GM18498 (cell line): ENCODE results near the gene GRM1.
"Not testable (repeated sequence)": the region's sequence is repeated elsewhere in the genome, so short reads cannot be mapped to it uniquely, and the experiment has no call there.

Experiments used
- ATAC-seq: cut with Tn5 transposase; IDR thresholded peaks from one replicate; pipeline ENCODE4 v1.9.1; 2021; ENCODE audit warnings: mild to moderate bottlenecking, moderate library complexity; ENCODE audit not compliant: unreplicated experiment

The GRM1 gene

DNA sequence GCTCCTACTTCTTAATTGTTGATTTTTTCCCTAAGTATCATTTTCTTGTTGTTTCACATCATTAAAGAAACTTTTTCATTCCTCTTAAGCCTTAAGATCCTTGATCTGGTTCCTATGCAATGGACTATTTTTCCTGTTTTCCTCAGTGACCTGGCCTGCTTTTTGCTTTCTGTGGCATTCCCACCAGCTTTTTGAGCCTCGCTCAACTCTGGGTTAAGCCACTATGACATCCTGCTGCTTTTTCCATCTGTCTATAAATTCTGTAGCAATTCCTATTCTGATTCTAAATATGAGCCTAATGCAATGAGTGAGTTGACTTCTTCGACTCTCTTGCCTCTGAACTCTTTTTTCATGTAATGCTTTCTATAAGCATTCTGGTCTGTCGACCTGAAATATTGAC, 160.3 kb downstream of the GRM1 start:
- no peak for ATAC-seq

- no peak for ATAC-seq
Observed at GRCh38 chr6:146190581-146190980, 161.7 kb downstream of the GRM1 start.

DNA sequence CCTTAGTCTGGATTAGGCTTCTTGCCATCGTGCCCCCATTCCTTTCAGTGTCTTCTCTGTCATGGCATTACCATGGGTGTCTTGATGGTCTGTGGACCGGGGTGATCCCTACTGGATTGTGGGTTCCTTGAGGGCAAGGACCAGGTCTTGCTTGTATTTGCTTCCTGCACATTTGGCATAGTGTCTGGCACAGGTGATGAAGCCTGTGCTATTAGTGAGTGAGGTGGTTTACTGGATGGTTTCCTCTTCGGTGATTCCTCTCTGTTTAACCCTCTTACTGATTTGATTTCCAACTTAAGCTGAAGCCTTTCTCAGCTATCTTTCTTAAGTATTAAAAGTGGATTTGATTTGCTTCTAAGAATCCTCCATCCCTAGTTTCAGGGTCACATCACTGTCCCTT, 162.3 kb downstream of the GRM1 start:
- no peak for ATAC-seq

DNA sequence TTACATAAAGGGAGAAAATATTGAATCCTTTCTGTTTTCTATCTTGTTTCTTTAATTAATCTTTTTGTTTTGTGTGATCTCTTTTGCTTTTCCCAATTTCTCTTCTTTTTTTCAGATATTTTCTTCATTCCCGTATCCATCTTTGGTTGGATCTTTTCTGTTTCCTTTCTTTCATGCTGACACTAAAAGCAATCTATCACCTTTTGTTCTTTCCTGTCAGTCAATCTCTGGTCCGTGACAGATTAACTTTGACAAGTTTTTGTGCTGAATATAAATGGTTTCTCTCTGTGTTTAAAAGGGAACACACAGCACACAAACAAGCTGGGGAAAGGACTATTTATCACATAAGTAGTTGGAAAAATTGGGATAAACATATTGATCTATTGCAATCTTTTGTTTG, 162.8 kb downstream of the GRM1 start:
- no peak for ATAC-seq

GRCh38 chr6:146194434-146194833, 165.6 kb downstream of the GRM1 start:
- ATAC-seq, result no peak

DNA sequence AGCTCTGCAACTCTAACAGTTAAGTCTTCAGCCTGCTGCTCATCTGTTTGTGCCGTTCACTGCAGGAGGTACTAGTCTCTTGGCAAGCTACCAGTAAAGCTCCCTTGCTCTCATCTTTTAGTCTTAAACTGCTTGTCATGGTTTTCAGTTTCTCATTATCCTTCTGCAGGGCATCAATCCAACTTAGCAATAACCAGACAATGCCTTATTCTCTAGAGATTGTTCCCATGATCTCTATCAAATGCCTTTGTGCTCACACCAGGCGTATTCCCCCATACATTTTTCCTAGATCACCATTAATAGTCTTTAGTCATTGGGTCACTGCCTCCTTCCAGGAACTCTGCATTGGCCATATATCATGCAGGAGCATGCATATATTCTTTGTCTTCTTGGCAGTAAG, 171.3 kb downstream of the GRM1 start:
- ATAC-seq, result no peak

GRCh38 chr6:146202570-146202969, 173.7 kb downstream of the GRM1 start:
- ATAC-seq, result no peak

- ATAC-seq, result no peak
Observed at GRCh38 chr6:146209942-146210341, 181.1 kb downstream of the GRM1 start.

- ATAC-seq, result no peak
Observed at GRCh38 chr6:146210406-146211083, 181.7 kb downstream of the GRM1 start.

DNA sequence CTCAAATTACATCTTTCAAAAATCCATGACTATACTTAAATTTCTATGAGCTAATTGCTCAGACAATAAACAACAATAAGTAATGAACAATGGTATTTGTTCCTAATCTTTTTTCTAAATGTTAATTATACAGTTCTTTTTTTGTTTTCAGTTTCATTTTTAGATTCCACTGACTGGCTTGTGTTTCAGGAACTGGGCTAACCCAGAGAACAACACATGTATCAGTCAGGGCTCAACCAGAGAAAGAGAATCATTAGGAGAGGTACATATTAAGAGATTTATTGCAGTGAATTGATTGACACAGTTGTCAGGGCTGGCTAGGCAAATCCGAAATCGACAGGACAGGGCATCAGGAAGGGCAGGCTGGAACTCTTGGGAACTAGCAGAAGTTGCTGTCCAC, 182.8 kb downstream of the GRM1 start:
- ATAC-seq, result peak; percentile 77

- no peak for ATAC-seq
Observed at GRCh38 chr6:146212781-146213180, 183.9 kb downstream of the GRM1 start.

DNA sequence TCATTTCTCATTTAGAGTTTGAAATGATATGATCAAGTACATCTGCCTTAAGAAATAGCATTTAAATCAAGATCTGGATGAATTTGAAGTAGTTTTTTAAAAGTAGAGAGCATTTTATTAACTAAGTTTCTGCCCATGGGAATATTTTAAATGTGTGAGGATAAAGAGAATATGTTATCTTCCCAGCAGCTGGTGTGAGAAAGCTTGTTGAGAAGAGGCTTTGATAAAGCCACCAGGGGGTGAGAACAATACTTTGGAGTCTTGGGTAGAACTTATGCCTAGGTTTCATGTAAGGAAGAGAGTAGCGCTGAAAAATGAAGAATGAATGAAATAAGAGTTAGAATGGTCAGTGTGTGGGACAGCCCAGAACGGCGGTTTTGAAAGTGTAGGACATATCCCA, 190.2 kb downstream of the GRM1 start:
- no peak for ATAC-seq

- no peak for ATAC-seq
Observed at GRCh38 chr6:146224449-146224848, 195.6 kb downstream of the GRM1 start.

- no peak for ATAC-seq
Observed at GRCh38 chr6:146224988-146225387, 196.1 kb downstream of the GRM1 start.

GRCh38 chr6:146240322-146240721, 211.5 kb downstream of the GRM1 start:
- ATAC-seq, result no peak

DNA sequence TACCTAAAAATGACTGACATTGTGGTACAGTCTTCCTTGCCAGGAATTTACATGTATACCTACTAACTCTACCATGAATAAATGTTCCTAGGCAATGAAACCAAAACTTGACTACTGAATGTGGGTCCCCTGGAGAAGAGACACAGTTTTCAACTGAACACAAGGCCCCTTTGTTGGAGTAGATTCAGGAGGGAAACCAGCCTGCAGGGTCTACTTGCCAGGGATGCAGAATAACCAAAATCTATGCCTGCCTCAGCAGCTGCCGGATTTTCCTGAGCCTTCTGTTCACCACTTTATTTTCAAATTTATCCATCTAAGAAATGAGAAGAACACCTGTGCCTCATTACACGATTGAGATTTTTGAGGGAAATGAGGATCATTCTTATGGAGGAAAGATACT, 211.9 kb downstream of the GRM1 start:
- no peak for ATAC-seq

- ATAC-seq, result not testable (repeated sequence)
Observed at GRCh38 chr6:146243646-146244045, 214.8 kb downstream of the GRM1 start.

DNA sequence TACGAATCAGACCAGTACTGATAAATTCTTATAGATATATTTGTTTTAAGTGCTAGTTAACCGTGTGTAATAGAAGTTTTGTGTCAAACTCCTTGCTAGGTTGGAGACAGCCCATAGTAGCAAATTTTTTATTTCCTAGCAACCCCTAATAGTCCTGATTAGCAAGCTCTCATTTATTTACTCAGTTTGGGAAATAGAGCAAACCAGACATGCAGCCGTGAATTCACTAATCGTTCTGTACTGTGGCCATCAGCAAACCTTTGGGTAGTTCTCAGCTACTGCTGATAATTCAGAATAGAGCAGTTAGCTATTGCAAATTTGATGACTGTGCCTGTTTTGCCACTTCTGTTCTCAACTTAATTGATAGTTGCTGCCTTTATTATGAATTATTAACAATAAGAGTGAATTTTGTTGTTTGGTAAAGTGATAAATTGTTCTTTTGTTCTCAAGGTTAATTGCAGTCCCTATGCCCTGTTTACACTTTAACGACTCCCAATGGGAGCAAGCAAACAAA, 215.8 kb downstream of the GRM1 start:
- ATAC-seq, result no peak

- ATAC-seq, result no peak
Observed at GRCh38 chr6:146246028-146246427, 217.2 kb downstream of the GRM1 start.

DNA sequence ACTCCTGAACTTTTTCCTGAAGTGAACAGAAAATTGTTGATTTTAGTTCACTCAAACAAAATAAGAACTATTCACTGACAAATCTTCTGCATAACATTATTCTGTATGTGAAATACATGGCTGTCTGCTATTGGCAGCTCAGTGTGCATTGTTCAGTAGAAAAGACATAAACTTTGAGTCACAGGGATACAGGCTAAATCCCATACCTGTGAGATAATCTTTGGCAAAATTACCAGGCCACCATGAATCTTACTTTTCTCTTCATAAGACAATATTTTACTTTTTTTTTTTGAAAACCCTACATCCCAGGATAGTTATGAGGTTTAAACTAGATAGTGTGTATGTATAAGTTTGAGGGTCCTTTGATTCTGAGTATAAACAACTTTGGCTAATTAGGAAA, 224.8 kb downstream of the GRM1 start:
- ATAC-seq, result no peak

DNA sequence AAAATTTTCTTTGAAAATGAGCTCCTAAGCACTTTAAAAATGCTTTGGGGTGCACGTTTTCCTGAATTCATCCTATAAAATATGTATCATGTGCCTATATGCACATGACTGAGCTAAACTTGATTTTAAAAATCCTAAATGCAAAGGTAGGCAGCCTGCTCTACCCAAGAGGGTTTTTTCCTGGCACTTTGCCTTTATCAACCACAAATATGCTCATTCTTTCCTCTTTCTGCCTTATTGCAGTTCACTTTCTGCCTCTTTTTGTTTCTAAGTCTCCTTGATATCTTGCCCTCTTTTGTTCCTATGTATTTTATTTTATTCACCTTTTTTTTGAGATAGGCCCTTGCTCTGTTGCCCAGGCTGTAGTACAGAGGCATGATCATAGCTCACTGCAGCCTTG, 229.3 kb downstream of the GRM1 start:
- no peak for ATAC-seq

- no peak for ATAC-seq
Observed at GRCh38 chr6:146260886-146261285, 232.0 kb downstream of the GRM1 start.

DNA sequence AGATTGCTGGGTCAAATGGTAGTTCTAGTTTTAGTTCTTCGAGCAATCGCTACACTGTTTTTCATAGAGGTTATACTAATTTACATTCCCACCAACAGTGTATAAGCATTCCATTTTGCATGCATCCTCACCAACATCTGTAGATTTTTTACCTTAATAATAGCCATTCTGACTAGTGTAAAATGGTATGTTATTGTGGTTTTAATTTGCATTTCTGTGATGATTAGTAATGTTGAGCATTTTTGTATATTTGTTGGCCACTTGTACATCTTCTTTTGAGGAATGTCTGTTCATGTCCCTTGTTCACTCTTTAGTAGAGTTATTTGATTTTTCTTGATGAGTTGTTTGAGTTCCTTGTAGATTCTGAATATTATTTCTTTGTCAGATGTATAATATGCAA, 236.2 kb downstream of the GRM1 start:
- no peak for ATAC-seq
